NCI-H226 (cell line): ENCODE data around the gene PIAS1.
"Not testable (repeated sequence)": the region's sequence is repeated elsewhere in the genome, so short reads cannot be mapped to it uniquely, and the experiment has no call there.

ENCODE experiments used
- DNase-seq: peaks from one replicate; pipeline ENCODE4 v3.0.0-alpha.2; 2015

PIAS1 gene

DNA sequence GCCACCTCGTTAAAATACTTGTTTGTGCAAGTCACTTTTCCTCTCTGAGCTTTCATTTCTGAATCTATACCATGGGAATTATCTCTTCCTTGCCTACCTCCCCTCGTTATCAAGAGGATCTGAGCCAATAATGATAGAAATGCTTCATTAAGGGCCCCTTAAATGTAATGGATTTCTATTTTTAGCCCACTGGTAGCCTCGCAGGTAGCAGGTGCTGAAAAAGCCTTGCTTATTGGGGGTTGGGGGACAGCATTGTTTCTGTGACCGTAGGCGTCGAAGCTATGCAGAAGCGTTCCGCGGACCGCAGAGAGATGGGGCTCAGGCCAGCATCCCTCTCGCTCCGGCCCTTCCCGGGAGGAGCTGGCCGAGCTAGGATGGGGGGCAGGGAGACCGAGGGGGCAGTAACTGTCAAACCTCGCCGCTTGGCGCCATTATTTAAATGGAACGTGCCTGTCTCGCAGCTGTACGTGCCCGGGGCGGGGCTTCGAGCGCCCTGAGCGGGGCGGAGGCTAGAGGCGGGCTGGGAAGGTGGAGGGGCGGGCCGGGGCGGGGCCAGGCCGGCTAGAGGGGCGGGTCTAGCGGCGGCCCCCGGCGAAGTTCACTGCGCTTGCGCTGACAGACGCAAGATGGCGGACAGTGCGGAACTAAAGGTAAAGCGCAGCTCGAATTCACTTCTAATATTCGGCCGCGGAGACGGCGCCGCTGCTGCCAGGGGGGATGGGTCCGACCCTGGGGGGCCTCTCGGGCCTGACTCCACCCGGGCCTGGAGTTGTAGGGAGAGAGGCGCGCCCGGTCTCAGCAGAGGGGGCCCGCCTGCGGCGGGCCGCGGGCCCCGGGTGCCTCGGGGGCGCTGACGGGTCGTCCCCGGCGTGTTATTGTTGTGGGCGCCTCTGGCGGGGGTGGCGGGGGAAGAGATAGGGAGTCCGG, at the start of gene PIAS1:
TSS of gene PIAS1 (plus strand) at position 615 of the 927 bp plus-strand sequence. CDS start at position 627, 12 bp downstream.
- DNase-seq = peak; percentile 80

DNA sequence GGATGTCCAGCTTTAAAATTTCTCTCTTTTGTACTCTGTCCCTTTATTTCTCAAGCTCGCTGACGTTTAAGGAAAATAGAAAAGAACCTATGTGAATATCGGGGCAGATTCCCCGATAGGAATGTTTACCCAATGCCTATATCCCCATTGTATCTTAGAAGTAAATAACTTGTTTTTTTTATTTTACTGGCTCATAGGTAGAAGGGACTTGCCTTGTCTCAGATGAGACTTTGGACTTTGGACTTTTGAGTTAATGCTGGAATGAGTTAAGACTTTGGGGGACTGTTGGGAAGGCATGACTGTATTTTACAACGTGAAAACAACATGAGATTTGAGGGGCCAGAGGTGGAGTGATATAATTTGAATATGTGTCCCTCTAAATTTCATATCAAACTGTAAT, 46.5 kb upstream of the PIAS1 start:
- DNase-seq = not testable (repeated sequence)

DNA sequence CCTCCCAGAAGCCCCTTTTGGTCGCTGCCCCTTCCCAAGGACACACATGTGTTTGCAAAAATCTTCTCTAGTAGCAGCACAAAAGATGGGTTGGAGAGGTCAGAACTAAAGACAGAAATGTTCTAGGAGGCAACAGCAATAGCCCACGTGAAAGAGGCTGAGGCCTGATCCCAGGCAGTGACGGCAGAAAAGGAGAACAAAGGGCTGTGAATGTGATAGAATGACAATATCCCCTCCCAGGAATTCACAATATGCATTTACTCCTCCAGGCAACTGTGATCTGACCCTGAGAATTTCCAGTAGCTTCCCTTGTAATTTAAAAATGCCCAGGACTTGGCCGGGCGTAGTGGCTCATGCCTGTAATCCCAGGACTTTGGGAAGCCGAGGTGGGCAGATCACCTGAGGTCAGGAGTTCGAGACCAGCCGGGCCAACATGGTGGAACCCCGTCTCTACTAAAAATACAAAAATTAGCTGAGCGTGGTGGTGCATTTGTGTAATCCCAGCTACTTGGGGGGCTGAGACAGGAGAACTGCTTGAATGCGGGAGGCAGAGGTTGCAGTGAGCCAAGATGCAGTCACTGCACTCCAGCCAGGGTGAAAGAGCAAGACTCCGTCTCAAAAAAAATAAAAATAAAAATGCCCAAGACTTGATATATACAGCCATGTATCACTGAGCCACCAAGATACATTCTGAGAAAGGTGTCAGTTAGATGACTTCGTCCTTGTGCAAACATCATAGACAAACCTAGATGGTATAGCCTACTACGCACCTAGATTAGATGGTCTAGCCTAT, 43.6 kb upstream of the PIAS1 start:
- no peak for DNase-seq

DNA sequence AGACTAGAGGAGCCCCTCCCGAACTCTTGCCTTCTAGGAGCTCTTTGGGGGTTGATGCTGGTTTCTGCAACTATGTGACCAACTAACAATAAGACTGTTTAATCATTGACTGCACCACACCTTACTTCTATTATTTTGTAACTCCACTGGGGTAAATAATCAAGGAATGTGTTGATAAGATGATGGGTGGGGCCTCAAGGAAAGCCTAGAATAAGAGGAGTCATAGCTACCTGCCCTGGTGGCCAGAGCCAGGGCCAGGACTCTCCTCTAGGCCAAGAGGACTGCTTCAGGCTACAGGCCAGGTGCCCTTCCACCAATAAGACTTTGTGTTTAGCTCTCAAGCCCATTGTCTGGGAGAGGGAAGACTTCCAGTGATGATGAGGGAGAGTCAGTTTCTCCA, 41.2 kb upstream of the PIAS1 start:
- DNase-seq = no peak

DNA sequence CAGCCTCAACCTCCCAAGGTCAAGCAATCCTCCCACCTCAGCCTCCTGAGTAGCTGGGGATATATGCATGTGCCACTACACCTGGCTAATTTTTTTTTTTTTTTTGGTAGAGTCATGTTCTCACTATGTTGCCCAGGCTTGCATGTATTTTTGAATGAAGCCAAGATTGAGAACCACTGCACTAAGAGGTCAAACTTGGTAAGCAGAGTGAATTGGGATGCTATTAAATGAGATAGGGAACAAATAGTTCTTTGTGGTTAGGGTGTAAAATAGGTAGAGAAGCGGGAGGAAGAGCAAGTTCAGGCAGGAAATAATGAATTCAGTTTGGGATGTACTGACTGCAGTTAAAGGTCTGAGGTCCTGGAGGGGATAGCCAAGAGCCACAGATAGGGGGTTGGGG, 39.9 kb upstream of the PIAS1 start:
- DNase-seq = no peak

DNA sequence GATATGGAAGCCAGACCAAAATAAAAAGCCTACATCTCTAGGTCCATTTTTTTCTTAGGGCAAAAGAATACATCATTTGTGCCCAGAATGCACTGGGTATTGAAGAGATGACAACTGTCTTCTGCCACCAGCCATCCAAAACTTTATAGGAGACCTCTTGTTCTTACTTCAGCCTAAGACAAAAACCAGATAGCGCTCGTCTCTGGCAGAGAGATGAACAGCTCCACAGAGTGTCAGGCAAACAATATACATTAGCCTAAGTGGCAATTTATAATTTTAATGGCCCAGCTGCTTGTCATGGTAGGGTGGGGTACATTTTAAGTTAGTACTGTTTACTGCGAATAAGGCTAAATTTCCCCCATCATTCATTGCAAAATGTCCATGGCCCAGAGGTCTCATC, 38.9 kb upstream of the PIAS1 start:
- DNase-seq = no peak

DNA sequence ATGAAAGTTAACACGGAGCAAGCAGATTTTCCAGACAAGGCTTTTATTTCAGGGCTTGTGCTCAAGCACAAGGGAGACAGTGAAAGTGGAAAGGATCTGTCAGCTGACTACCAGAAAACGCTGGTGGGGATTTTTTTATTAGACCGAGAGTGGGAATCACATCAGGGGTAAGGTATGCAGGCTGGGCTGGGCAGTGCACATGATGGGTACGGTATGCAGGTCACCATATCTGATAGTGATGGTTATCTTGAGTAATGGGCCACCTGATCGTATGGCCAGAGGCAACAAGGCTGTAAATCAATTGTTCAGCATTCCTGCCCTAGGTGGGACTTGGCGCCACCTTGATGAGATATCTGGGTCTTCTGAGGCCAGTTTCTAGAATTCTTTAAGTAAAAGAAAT, 36.9 kb upstream of the PIAS1 start:
- DNase-seq = peak; percentile 76

DNA sequence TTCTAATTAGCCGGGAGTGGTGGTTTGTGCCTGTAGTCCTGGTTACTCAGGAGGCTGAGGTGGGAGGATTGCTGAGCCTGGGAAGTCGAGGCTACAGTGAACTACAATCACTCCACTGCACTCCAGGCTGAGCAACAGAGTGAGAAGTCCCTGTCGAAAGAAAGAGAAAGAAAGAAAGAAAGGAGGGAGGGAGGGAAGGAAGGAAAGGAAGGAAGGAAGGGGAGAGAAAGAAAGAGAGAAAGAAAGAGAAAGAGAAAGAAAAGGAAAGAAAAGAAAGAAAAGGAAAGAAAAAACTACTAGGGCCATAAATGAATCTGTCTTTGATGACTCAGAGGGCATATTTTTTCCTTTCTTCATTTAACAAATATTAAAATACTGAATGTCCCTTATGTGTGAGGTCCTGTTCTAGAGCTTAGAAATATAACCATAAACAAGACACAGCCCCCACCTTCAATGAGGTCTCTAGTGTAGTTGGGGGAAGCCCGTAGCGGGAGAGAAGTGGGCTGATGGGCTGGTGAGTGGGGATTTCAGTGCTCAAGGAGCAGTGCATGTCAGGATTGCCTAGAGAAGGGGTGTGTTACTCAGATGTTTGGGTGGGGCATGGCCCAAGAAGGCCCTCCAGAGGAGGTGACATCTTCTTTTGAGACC, 35.2 kb upstream of the PIAS1 start:
- DNase-seq = no peak

DNA sequence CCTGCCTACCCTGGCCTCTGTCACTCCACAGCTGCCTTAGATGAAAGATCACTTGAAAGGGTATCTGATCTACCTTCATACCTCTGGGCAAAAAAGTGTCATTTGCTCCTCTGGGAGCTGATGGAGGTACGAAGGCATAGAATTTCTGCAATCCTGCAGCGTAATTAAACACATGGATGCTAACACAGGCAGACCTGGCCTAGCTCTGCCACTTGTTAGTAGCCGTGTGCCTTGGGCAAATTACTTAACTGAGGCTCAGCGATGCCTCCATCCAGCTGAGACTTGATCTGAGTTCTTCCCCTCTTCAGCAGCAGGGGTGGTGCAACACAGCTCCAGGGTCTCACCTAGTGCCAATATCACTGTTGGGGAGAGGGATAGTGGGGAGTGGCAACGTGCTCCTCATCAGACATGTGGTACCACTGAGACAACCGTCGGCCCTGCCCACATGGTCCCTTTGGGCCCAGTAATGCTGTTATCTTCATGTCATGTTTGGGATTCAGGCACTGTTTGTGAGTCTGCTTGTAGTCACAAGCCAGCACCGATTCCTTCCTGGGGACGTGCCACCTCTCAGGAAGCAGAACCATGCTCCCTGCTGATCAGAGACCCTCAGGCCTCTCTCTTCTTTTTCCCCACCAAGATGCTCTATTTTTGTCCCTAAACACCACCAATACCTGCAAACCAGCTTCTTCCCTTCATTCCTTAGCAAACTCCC, 34.1 kb upstream of the PIAS1 start:
- no peak for DNase-seq

DNA sequence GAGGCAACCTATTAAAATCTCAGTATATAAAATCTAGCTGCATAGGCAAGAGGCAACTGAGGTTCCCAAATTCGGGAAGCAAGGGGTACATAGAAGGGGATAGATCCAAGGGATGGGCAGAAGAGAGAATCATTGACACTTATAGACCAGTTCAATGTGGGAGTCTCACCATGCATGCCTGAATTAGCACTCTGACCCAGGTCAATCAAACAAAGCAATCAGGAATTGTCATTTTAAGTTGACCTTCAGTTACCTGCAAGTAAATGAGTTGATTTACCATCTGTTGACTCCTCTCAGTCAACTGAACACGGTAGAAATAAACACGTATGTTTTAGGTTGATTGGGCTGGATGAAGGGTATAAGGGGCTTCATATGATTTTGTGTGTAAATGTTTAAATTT, 33.4 kb upstream of the PIAS1 start:
- DNase-seq = no peak

DNA sequence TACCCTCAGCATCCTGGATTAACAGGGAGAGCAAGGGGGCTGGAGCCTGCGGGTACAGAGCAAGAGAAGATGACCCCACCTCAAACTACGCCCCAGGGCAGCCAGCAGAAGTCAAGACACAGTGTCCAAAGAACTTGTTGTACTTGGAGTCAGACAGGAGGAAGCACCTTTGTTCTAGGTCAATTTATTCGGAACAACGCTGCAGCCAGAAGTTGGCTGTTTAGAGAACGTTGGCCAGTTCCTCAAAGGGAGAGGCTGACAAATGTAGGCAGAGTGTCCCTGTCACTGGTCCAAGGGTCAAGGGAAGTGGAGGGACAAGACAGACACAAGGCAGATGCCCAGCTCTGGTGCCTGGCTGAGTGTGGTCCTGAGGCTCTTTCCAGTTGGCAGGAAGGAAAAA, 32.1 kb upstream of the PIAS1 start:
- no peak for DNase-seq

DNA sequence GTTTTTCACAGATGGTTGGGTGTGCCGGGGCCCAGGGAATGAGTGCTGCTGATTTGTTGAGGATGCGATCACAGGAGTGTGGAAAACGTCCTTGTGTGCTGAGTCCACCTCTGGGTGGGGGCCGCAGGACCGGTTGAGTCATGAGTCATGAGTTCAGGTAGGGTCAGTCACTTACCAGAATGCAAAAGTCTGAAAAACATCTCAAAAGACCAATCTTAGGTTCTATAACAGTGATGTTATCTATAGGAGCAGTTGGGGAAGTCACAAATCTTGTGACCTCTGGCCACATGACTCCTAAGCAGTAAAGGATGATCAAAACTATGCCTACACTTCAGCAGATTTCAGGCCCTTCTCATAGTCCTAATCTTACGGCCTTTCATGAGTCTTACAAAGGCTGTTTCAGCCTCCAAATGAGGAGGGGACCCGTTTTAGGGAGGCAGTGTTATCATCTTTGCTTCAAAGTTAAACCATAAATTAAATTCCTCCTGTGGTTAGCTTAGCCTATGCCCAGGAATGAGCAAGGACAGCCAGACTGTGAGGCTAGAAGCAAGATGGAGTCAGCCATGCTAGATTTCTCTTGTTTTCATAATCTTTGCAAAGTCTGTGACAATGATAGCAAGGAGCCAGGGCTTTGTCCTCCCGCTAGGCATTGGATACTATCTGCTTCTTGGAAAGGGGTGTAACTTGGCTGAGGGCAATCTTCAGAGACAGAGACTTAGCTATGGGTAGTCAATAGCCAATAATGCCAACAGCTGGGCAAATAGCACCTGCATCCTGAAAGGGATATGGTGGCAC, 30.6 kb upstream of the PIAS1 start:
- DNase-seq = no peak

DNA sequence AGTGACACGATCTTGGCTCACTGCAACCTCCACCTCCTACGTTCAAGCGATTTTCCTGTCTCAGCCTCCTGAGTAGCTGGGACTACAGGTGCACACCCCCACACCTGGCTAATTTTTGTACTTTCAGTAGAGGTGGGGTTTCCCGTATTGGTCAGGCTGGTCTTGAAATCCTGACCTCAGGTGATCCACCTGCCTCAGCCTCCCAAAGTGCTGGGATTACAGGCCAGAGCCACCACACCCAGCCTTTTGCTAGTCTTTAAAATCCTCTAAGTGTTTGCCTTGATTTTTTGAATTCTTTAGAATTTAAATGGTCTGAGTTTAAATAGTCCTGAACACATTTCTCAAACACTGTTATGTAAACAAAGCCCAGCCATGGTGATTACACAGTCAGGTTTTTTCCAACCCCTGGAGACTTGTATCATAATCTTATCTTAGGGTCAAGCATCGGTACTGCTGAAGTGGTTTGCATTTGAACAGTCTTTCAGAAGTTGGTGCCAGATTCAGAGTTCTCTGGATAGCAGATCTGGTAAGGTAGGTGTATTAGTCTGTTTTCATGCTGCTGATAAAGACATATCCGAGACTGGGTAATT, 28.2 kb upstream of the PIAS1 start:
- peak; percentile 79 for DNase-seq

DNA sequence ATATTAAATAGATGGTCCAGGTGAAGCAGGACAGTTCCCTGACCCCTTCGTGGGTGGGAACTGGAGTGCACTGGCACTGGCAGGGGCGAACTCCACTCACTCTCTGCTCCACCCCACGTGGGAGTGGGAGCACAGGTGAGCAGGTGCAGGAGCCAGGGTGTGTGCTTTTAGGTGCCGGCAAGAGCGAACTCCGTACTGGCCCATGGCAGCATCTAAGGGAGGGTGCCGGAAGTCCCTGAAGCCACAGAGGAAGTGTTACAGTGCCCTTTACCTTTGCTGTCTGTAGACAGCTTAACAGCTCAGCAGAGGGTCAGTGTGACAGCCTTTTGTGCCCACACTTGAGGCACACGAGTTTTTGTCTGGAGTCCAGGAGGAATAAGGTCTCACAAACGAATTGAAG, 26.7 kb upstream of the PIAS1 start:
- DNase-seq = no peak

DNA sequence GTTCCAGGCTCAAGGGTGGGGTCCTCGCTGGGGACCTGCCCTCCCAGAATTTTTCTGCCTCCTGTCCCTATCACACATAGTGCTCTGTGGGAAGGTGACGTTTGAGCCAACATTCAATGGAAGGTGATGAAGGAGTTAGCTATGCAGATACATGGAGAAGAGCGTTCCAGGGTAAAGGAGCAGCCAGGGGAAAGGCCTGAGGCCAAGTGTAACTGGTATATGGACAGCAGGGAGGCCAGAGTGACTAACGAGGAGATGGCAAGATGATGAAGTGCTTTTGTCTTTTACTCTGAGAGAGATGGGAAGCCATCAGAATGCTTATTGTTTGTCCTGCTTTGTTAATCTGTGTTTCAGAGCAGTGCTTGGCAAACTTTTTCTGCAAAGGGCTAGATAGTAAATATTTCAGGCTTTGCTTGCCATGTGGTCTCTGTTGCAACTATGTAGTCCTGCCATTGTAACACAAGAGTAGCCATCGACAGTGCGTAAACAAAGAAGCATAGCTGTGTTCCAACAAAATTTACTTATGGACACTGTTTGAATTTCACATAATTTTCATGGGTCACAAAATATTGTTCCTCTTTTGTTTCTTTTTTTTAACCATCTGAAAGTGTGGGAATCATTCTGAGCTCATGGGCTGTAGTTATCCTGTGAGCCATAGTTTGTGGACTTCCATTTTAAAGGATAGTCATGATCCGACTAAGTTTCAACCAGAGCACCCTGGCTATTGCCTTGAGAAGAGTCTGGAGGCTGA, 25.8 kb upstream of the PIAS1 start:
- no peak for DNase-seq

DNA sequence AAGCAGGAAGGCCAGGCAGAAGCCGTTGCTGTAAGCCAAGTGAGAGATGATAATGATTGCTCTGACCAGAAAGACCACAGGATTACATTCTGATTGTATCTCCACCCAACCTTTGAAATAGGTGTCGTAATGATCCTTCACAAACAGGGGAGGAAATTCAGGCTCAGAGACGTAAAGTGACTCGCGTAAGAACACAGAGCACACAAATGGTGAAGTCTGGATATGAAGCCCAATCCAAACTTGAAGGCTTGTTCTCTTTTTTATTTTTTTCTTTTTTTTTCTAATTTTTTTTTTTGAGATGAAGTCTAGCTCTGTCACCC, 25.3 kb upstream of the PIAS1 start:
- DNase-seq = no peak

DNA sequence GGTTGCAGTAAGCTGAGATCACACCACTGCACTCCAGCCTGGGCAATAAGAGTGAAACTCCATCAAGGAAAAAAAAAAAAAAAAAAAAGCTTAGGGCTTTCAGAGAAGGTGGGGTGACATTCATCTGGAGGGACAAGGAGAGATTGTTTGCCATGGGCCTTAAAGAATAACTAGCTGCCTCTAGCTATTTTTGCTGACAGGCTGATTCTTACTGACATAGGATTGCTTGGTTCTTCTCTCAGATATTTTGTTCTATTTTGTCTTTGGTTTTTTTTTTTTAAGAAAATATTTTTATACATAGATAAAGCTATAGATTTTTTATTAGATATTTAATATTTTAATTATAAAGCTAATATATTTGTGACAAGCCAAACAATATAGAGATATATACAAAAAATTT, 24.2 kb upstream of the PIAS1 start:
- no peak for DNase-seq

DNA sequence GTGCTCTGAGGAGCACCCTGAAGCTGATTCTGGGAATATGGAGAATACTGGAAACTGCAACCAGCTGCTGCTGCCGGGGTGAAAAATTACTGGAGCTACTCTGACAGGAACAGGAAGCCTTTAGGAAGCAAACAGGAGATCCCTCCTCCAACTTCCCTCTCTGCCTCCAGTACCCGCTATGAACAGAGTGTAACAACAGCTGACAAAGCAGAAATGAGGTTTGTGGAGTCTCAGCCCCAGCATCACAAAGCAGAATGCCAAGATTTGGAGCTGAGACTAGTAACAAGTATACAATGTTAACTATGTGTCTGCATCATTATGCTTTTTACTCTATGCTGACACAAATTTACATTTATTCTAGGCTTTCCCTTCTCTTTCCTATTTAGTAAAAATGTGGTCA, 22.7 kb upstream of the PIAS1 start:
- no peak for DNase-seq

DNA sequence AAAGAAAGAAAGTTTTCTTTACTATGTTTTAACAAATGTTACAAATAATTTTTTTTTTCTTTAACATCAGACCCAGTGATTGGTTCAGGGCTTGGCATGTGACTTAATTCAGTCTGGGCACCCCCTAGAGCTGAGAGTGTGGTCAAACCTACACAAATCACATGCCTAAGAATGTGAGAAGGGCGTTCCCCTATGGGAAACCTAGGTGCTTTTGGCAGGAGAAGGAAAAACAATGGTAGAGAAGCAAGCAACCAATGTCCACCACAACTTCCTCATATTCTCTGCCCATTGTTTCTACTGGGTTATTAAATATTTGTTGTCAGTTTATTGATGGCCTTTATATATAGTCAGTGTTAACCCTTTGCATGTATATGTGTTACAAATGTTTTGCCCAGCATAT, 21.4 kb upstream of the PIAS1 start:
- DNase-seq = no peak

DNA sequence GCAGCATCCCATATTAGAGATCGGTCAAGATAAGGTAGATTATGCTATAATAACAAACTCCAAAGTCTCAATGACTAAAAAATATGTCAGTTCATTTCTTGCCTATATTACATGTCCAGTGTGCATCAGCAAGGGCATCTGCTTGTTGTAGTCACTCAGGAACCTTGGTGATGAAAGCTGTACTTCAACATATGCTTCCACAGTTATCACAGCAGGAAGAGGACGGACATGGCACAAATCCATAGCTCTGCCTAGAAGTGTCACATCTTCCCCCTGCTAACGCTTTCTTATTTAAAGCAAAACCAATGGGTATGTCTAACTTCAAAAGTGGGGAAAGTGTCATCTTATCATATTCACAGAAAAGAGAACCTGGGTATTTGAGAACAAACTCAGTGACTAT, 20.0 kb upstream of the PIAS1 start:
- no peak for DNase-seq

DNA sequence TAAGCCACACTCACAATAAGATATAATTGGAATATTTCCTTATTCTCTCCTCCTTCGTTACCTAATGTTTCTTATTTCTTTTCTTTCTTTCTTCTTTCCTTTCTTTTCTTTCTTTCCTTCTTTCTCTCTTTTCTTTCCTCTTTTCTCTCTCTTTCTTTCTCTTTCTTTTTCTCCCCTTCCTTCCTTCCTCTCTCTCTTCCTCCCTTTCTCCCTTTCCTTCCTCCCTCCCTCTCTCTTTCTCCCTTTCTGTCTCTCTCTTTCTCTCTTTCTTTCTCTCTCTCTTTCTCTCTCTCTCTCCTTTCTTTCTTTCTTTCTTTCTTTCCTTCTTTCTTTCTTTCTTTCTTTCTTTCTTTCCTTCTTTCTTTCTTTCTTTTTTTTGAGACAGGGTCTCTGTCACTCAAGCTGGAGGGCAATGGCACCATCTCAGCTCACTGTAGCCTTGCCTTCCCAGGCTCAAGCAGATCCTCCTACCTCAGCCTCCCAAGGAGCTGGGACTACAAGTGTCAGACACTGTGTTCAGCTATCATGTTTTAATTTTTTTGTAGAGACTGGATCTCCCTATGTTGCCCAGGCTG, 19.3 kb upstream of the PIAS1 start:
- no peak for DNase-seq
